A673 (cell line): ENCODE data around the gene XRCC3. TPM values are rescaled to one million over a fixed set of nuclear protein-coding genes. Genes with fewer than 3 reads are reported as not detected.
"Not testable (repeated sequence)": the region's sequence is repeated elsewhere in the genome, so short reads cannot be mapped to it uniquely, and the experiment has no call there.

Experiments used
- BruUV-seq: library from RNA; stranded (reverse); fragments of 400-500 nt; replicated peaks from 2 replicates; lab custom pipeline; 2021; lab: Mats Ljungman, UMichigan
- CTCF ChIA-PET: fragments of 300-600 bp; sonication (Branson Sonifier 250); formaldehyde crosslinking; loops from one replicate; lab custom pipeline; 2022; ENCODE audit warnings: antibody characterized with exemption; lab: Charles Lee
- POLR2A ChIA-PET: fragments of 300-600 bp; sonication (Branson Sonifier 250); formaldehyde crosslinking; loops from one replicate; lab custom pipeline; 2022; ENCODE audit warnings: antibody characterized with exemption; ENCODE audit not compliant: low non-redundant PET; lab: Charles Lee
- DNase-seq: peaks from one replicate; pipeline ENCODE4 v3.0.0-alpha.2; 2015; ENCODE audit warnings: low spot score
- H3K27ac ChIP-seq: fragments of 200-600 bp; sonication (generic); 2 replicates; pipeline ENCODE4 v1.5.1; 2016; ENCODE audit warnings: mixed run types, low read depth, mild to moderate bottlenecking, mixed read lengths, antibody characterized with exemption, low read length; ENCODE audit not compliant: poor library complexity, severe bottlenecking
- H3K27me3 ChIP-seq: fragments of 200-600 bp; sonication (generic); replicated peaks from 2 replicates; pipeline ENCODE4 v1.6.1; 2017; ENCODE audit warnings: mixed run types, low read depth, mild to moderate bottlenecking, mixed read lengths, antibody characterized with exemption, low read length; ENCODE audit not compliant: insufficient read depth, poor library complexity
- H3K36me3 ChIP-seq: fragments of 200-600 bp; sonication (generic); 2 replicates; pipeline ENCODE4 v1.6.1; 2016; ENCODE audit warnings: mixed run types, mild to moderate bottlenecking, mixed read lengths, antibody characterized with exemption, low read length; ENCODE audit not compliant: insufficient read depth, poor library complexity, severe bottlenecking
- H3K4me1 ChIP-seq: fragments of 200-600 bp; sonication (generic); 2 replicates; pipeline ENCODE4 v1.6.1; 2017; ENCODE audit warnings: mixed run types, mild to moderate bottlenecking, mixed read lengths, antibody characterized with exemption, low read length; ENCODE audit not compliant: insufficient read depth, poor library complexity, severe bottlenecking
- H3K4me3 ChIP-seq: fragments of 200-600 bp; sonication (generic); 2 replicates; pipeline ENCODE4 v1.5.1; 2016; ENCODE audit warnings: low read depth, mixed run types, mild to moderate bottlenecking, mixed read lengths, low read length; ENCODE audit not compliant: poor library complexity, severe bottlenecking
- H3K9me3 ChIP-seq: fragments of 200-600 bp; sonication (generic); 2 replicates; pipeline ENCODE4 v1.6.1; 2016; ENCODE audit warnings: mixed run types, low read depth, mild to moderate bottlenecking, mixed read lengths, antibody characterized with exemption, low read length; ENCODE audit not compliant: poor library complexity, severe bottlenecking
- CTCF ChIP-seq: fragments of 300-800, 200-600 bp; sonication (generic); conservative IDR thresholded peaks from 2 replicates; pipeline ENCODE4 v1.5.1; 2017; ENCODE audit warnings: low read depth, mild to moderate bottlenecking, antibody characterized with exemption, low read length, moderate library complexity, mixed read lengths
- EZH2 ChIP-seq: fragments of 200-600 bp; sonication (generic); IDR thresholded peaks from 2 replicates; pipeline ENCODE4 v1.6.1; 2017; ENCODE audit warnings: borderline replicate concordance, low read depth, mild to moderate bottlenecking, mixed read lengths, antibody characterized with exemption, low read length; ENCODE audit not compliant: poor library complexity, severe bottlenecking
- intact Hi-C: fragments of 100-400 bp; cut with micrococcal nuclease; formaldehyde crosslinking; loops from one replicate; pipeline ENCODE4 v1.10.0; 2022; ENCODE audit not compliant: unreplicated experiment
- total RNA-seq: library from RNA; stranded (reverse); gene quantifications from 2 replicates; pipeline ENCODE4 v1.2.3, GENCODE V29; 2021

Gene XRCC3
- total RNA-seq, 1 experiment from 2014 or later, result 91.8 TPM

- Histone ChIP-seq H3K4me1 (peaks cover 4% of the 10 kb centered on the region), H3K4me3 (no peak overlapping the region), H3K36me3 (peaks cover 45% of the 10 kb centered on the region), H3K9me3 (no peaks in the 10 kb centered on the region), H3K27me3 (no peaks in the 10 kb centered on the region), H3K27ac (no peak overlapping the region)
- DNase-seq, result no peak
- TF ChIP-seq CTCF, result no peak
- TF ChIP-seq EZH2, result no peak
- ChIA-PET POLR2A (no interaction called here), CTCF (no interaction called here)
- no TSS peak for BruUV-seq
- intact Hi-C loops, result no loop called here
Measured at GRCh38 chr14:103654619-103655018, 60.6 kb downstream of the XRCC3 start.

GRCh38 chr14:103653805-103654204, 61.4 kb downstream of the XRCC3 start:
- TF ChIP-seq CTCF (no peak), EZH2 (no peak)
- Histone ChIP-seq H3K36me3 (peaks cover 40% of the 10 kb centered on the region), H3K27me3 (no peaks in the 10 kb centered on the region), H3K4me3 (no peak overlapping the region), H3K4me1 (peaks cover 4% of the 10 kb centered on the region), H3K27ac (peak overlapping the region; percentile 26), H3K9me3 (no peaks in the 10 kb centered on the region)
- BruUV-seq, result no TSS peak
- DNase-seq, result no peak
- ChIA-PET CTCF (no interaction called here), POLR2A (no interaction called here)
- intact Hi-C loops, result no loop called here

- DNase-seq, intact Hi-C loops: not testable (repeated sequence)
Measured at GRCh38 chr14:103653336-103653735, 61.9 kb downstream of the XRCC3 start.

DNA sequence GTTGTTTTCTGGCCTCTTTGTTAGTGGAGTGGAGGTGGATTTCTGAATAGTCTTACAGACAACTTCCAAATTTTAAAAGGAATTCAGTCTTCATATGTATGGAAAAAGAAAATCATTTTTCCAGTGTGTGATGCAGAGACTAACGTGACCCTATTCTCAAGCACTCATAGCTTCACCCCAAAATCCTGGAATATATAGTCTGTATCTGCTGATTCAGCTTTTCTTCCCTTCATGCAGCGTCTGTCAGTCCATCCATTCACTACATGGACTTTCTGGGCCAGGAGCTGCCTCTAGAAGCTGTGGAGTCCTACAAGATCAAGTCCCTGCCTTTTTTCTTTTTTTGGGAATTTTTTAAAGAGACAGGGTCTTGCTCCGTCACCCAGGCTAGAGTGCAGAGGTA, 62.4 kb downstream of the XRCC3 start:
- intact Hi-C loops, result no loop called here
- Histone ChIP-seq H3K4me1 (peaks cover 4% of the 10 kb centered on the region), H3K9me3 (no peaks in the 10 kb centered on the region), H3K4me3 (no peak overlapping the region), H3K27me3 (no peaks in the 10 kb centered on the region), H3K27ac (peak overlapping the region; percentile 52), H3K36me3 (peaks cover 37% of the 10 kb centered on the region)
- ChIA-PET POLR2A (no interaction called here), CTCF (no interaction called here)
- BruUV-seq, result no TSS peak
- TF ChIP-seq EZH2 (no peak), CTCF (no peak)
- DNase-seq, result no peak

More at GRCh38 chr14:103653336-103653735, 61.9 kb downstream of the XRCC3 start:
- CTCF ChIA-PET, H3K4me3 ChIP-seq, BruUV-seq, H3K27me3 ChIP-seq, H3K9me3 ChIP-seq, H3K4me1 ChIP-seq, POLR2A ChIA-PET: not testable (repeated sequence)
- Histone ChIP-seq H3K36me3 (peaks cover 40% of the 10 kb centered on the region), H3K27ac (peak overlapping the region; percentile 26)
